GM12878 (cell line): ENCODE measurements around the gene PTPN14. TPM values are rescaled to one million over a fixed set of nuclear protein-coding genes. Genes with fewer than 3 reads are reported as not detected.

Experiments
- CBX3 ChIP-seq: fragments of 200-600 bp; sonication (generic); IDR thresholded peaks from 2 replicates; pipeline ENCODE4 v1.6.1; 2016; ENCODE audit warnings: low read depth, borderline replicate concordance
- CUX1 ChIP-seq: IDR thresholded peaks from 2 replicates; pipeline ENCODE4 v1.6.1; 2012; ENCODE audit warnings: improper control_type of control experiment, low read depth, low read length; ENCODE audit not compliant: insufficient replicate concordance
- EED ChIP-seq: sonication (generic); IDR thresholded peaks from 2 replicates; pipeline ENCODE4 v1.6.1; 2016; ENCODE audit warnings: antibody characterized with exemption, low read depth
- PAX5 ChIP-seq: IDR thresholded peaks from 2 replicates; pipeline ENCODE4 v1.6.1; 2011; ENCODE audit warnings: low read depth, low read length, borderline replicate concordance
- RCOR1 ChIP-seq: conservative IDR thresholded peaks from 2 replicates; pipeline ENCODE4 v1.6.1; 2012; ENCODE audit warnings: low read depth, low read length, improper control_type of control experiment
- ZBTB40 ChIP-seq: fragments of 450-650 bp; IDR thresholded peaks from 2 replicates; pipeline ENCODE4 v1.6.1; 2016; ENCODE audit warnings: mild to moderate bottlenecking, moderate library complexity, borderline replicate concordance
- polyA plus RNA-seq, 11 experiments: library from polyadenylated mRNA; depleted of rRNA in 4 of 11; unstranded in 6 of 11; stranded (reverse) in 5 of 11; fragments of >200 nt; fragmentation: Nextera tagmentation in 4 of 11; fragmentation: Illumina TruSeq in 1 of 11; extraction: Ambion mirVana in 4 of 11; extraction: Trizol in 1 of 11; gene quantifications; 1 replicate in 1 of 11; 2 replicates in 10 of 11; pipeline versions ENCODE4 v1.2.1 to v1.2.3, GENCODE V29; 2011 to 2016; ENCODE audit warnings: inconsistent platforms in 2 of 11, missing spikeins in 2 of 11, low read depth in 1 of 11
- total RNA-seq, 4 experiments: library from RNA; depleted of rRNA in 3 of 4; stranded (reverse); fragments of >200 nt in 3 of 4; fragmentation: Illumina TruSeq in 1 of 4; extraction: Trizol in 1 of 4; gene quantifications; 2 replicates each; pipeline versions ENCODE4 v1.2.1 to v1.2.3, GENCODE V29; 2013 to 2021

Gene PTPN14
- total and polyA plus RNA-seq, 10 of the 15 experiments (the other 5 are each of a cell fraction or from before 2014, with no cell fraction given) = 0.05 to 5.1 (median 0.44) TPM

DNA sequence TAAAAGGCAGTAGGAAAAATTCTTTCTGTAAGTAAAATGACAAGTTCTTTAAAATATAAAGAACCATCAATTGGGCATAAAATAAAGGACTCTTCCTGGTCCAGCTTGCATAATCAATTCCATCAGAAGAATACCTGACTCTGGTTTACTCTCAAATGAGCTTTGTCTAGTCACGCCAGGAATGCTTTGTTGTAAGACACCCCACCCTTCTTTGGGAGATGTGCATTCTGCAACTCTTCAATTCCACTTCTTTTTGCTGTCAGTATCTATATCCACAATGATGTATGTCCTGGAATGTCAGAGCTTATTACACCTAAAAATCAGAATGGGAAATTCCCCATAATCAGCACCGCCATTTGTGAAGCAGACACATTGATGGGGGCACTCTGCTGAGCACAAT lies 76.1 kb downstream of the PTPN14 start (continued):
- TF ChIP-seq PAX5 (no peak), RCOR1 (no peak), ZBTB40 (no peak), EED (no peak), CUX1 (no peak), CBX3 (no peak)
